Urinary bladder (tissue), 4 donors: Measurements from ENCODE around the gene GPR35. TPM values are rescaled to one million over a fixed set of nuclear protein-coding genes. Genes with fewer than 3 reads are reported as not detected.

Experiments used
- DNase-seq: peaks from one replicate; pipeline ENCODE4 v3.0.0-alpha.2; 2015; ENCODE audit errors: extremely low spot score
- H3K27ac ChIP-seq: one replicate; pipeline ENCODE4 v1.5.1; 2013; ENCODE audit warnings: low read depth, mild to moderate bottlenecking, moderate library complexity
- H3K36me3 ChIP-seq: one replicate; pipeline ENCODE4 v1.6.1; 2013; ENCODE audit warnings: mild to moderate bottlenecking, moderate library complexity; ENCODE audit not compliant: insufficient read depth
- H3K4me1 ChIP-seq: one replicate; pipeline ENCODE4 v1.6.1; 2013; ENCODE audit warnings: mild to moderate bottlenecking, moderate library complexity; ENCODE audit not compliant: insufficient read depth
- H3K4me3 ChIP-seq: one replicate; pipeline ENCODE4 v1.5.1; 2013; ENCODE audit warnings: low read depth, low read length
- WGBS: extraction: QIAGEN DNeasy Blood & Tissue Kit; methylation state at CpG from one replicate; pipeline ENCODE4 v1.1.7; 2013; 5-methylcytosine and 5-hydroxymethylcytosine counted together
- polyA plus RNA-seq: library from polyadenylated mRNA; stranded (reverse); fragments of 200-250 nt; gene quantifications from one replicate; pipeline ENCODE4 v1.2.3, GENCODE V29; 2013
- total RNA-seq: library from RNA; depleted of rRNA; stranded (reverse); fragments of >200 nt; gene quantifications from one replicate; pipeline ENCODE4 v1.2.3, GENCODE V29; 2014
- donor health status: healthy with polysubstance abuse.
- donor health status: healthy.

Gene GPR35
- total and polyA plus RNA-seq, 2 donors: 0.63 to 3.3 TPM

- WGBS: 54% methylated on average over 18 of the region's 18 CpGs
- no peak for DNase-seq
- no peaks in the 10 kb centered on the region for H3K4me1 ChIP-seq
- H3K36me3 ChIP-seq: no peaks in the 10 kb centered on the region
- no peak overlapping the region for H3K27ac ChIP-seq
- H3K4me3 ChIP-seq: no peak overlapping the region
These were observed 13.4 kb downstream of the GPR35 start for GRCh38 chr2:240638512-240639160.

GRCh38 chr2:240639566-240639965, 14.3 kb downstream of the GPR35 start:
- Histone ChIP-seq H3K36me3 (no peaks in the 10 kb centered on the region), H3K4me1 (no peaks in the 10 kb centered on the region), H3K27ac (no peak overlapping the region), H3K4me3 (no peak overlapping the region)
- 88% methylated on average over 18 of the region's 18 CpGs for WGBS
- DNase-seq: no peak

- H3K4me3 ChIP-seq: no peak overlapping the region
- H3K36me3 ChIP-seq: no peaks in the 10 kb centered on the region
- DNase-seq: no peak
- 21% methylated on average over 16 of the region's 16 CpGs for WGBS
- no peaks in the 10 kb centered on the region for H3K4me1 ChIP-seq
- H3K27ac ChIP-seq: no peak overlapping the region
These were observed 15.7 kb downstream of the GPR35 start for GRCh38 chr2:240640939-240641338.

GRCh38 chr2:240642061-240642805, 17.0 kb downstream of the GPR35 start:
- Histone ChIP-seq H3K4me3 (no peak overlapping the region), H3K27ac (no peak overlapping the region), H3K4me1 (no peaks in the 10 kb centered on the region), H3K36me3 (no peaks in the 10 kb centered on the region)
- WGBS: 82% methylated on average over 36 of the region's 36 CpGs
- no peak for DNase-seq

- no peaks in the 10 kb centered on the region for H3K4me1 ChIP-seq
- WGBS: 92% methylated on average over 11 of the region's 11 CpGs
- H3K4me3 ChIP-seq: no peak overlapping the region
- no peaks in the 10 kb centered on the region for H3K36me3 ChIP-seq
- no peak overlapping the region for H3K27ac ChIP-seq
- DNase-seq: no peak
These were observed 17.5 kb downstream of the GPR35 start for GRCh38 chr2:240642806-240643092.

GRCh38 chr2:240643093-240643810, 18.0 kb downstream of the GPR35 start:
- Histone ChIP-seq H3K4me1 (no peaks in the 10 kb centered on the region), H3K4me3 (no peak overlapping the region), H3K36me3 (no peaks in the 10 kb centered on the region), H3K27ac (no peak overlapping the region)
- WGBS: 69% methylated on average over 13 of the region's 13 CpGs
- DNase-seq: no peak

GRCh38 chr2:240643811-240644150, 18.5 kb downstream of the GPR35 start:
- H3K4me1 ChIP-seq: no peaks in the 10 kb centered on the region
- WGBS: 81% methylated on average over 15 of the region's 15 CpGs
- DNase-seq: no peak

GRCh38 chr2:240644171-240644651, 18.9 kb downstream of the GPR35 start:
- no peak for DNase-seq
- Histone ChIP-seq H3K27ac (no peak overlapping the region), H3K4me3 (no peak overlapping the region), H3K36me3 (no peaks in the 10 kb centered on the region), H3K4me1 (no peaks in the 10 kb centered on the region)
- WGBS: 53% methylated on average over 14 of the region's 14 CpGs

More at GRCh38 chr2:240643811-240644150, 18.5 kb downstream of the GPR35 start:
- no peak overlapping the region for H3K4me3 ChIP-seq
- no peak overlapping the region for H3K27ac ChIP-seq
- H3K36me3 ChIP-seq: no peaks in the 10 kb centered on the region

- Histone ChIP-seq H3K4me3 (no peak overlapping the region), H3K4me1 (no peaks in the 10 kb centered on the region), H3K27ac (no peak overlapping the region), H3K36me3 (no peaks in the 10 kb centered on the region)
- WGBS: 61% methylated on average over 8 of the region's 8 CpGs
- DNase-seq: no peak
These were observed 19.6 kb downstream of the GPR35 start for GRCh38 chr2:240644859-240645301.

GRCh38 chr2:240645346-240645745, 20.1 kb downstream of the GPR35 start:
- Histone ChIP-seq H3K4me1 (no peaks in the 10 kb centered on the region), H3K4me3 (no peak overlapping the region), H3K36me3 (no peaks in the 10 kb centered on the region), H3K27ac (no peak overlapping the region)
- WGBS: 89% methylated on average over 10 of the region's 10 CpGs
- no peak for DNase-seq

GRCh38 chr2:240645801-240646175, 20.5 kb downstream of the GPR35 start:
- DNase-seq: no peak
- WGBS: 89% methylated on average over 10 of the region's 10 CpGs
- Histone ChIP-seq H3K4me1 (no peaks in the 10 kb centered on the region), H3K4me3 (no peak overlapping the region), H3K36me3 (no peaks in the 10 kb centered on the region), H3K27ac (no peak overlapping the region)

- WGBS: 80% methylated on average over 36 of the region's 36 CpGs
- no peak overlapping the region for H3K27ac ChIP-seq
- no peaks in the 10 kb centered on the region for H3K36me3 ChIP-seq
- no peak for DNase-seq
- no peak overlapping the region for H3K4me3 ChIP-seq
- H3K4me1 ChIP-seq: no peaks in the 10 kb centered on the region
These were observed 21.1 kb downstream of the GPR35 start for GRCh38 chr2:240646176-240646899.

GRCh38 chr2:240646900-240647502, 21.7 kb downstream of the GPR35 start:
- H3K4me3 ChIP-seq: no peak overlapping the region
- H3K4me1 ChIP-seq: no peaks in the 10 kb centered on the region
- 64% methylated on average over 30 of the region's 30 CpGs for WGBS
- no peak for DNase-seq
- no peak overlapping the region for H3K27ac ChIP-seq
- H3K36me3 ChIP-seq: no peaks in the 10 kb centered on the region
